H1 (cell line): ENCODE data around the gene NCOA1. TPM values are rescaled to one million over a fixed set of nuclear protein-coding genes. Genes with fewer than 3 reads are reported as not detected.

ENCODE experiments used
- CTCF ChIA-PET: fragments of 300-600 bp; sonication (Branson Sonifier 250); formaldehyde crosslinking; loops from one replicate; lab custom pipeline; 2021; ENCODE audit not compliant: partially characterized antibody; lab: Charles Lee
- POLR2A ChIA-PET: fragments of 300-600 bp; sonication (Branson Sonifier 250); formaldehyde crosslinking; loops from one replicate; lab custom pipeline; 2021; ENCODE audit warnings: inconsistent platforms; ENCODE audit not compliant: partially characterized antibody; lab: Charles Lee
- DNase-seq, 2 experiments: peaks; one replicate each; pipeline versions ENCODE4 v3.0.0 to v3.0.0-alpha.2; 2010 to 2022; ENCODE audit warnings: low spot score in 2 of 2, low read depth in 1 of 2, mixed read lengths in 1 of 2
- FAIRE-seq: peaks from 2 replicates; lab custom pipeline; 2011; peaks lifted over from hg19 to GRCh38; lab: Jason Lieb, UNC
- H2AFZ ChIP-seq: 2 replicates; pipeline ENCODE4 v1.8.1; 2012; ENCODE audit warnings: low read length, inconsistent platforms
- H2AK5ac ChIP-seq: 2 replicates; pipeline ENCODE4 v1.6.1; 2013; ENCODE audit warnings: low read depth, low read length
- H2BK120ac ChIP-seq: replicated peaks from 2 replicates; pipeline ENCODE3; 2013; ENCODE audit warnings: low read depth, low read length, inconsistent platforms
- H2BK12ac ChIP-seq: 2 replicates; pipeline ENCODE4 v1.6.1; 2013; ENCODE audit warnings: low read depth, low read length
- H2BK15ac ChIP-seq: 2 replicates; pipeline ENCODE4 v1.6.1; 2013; ENCODE audit warnings: low read length
- H2BK20ac ChIP-seq: 2 replicates; pipeline ENCODE4 v1.6.1; 2013; ENCODE audit warnings: low read length
- H2BK5ac ChIP-seq: 2 replicates; pipeline ENCODE4 v1.6.1; 2013; ENCODE audit warnings: low read depth, low read length
- H3K14ac ChIP-seq: 2 replicates; pipeline ENCODE4 v1.6.1; 2013; ENCODE audit warnings: inconsistent platforms; ENCODE audit not compliant: insufficient read length
- H3K18ac ChIP-seq: 2 replicates; pipeline ENCODE4 v1.6.1; 2013; ENCODE audit warnings: low read length; ENCODE audit errors: extremely low read depth
- H3K23ac ChIP-seq: 2 replicates; pipeline ENCODE4 v1.6.1; 2013; ENCODE audit warnings: inconsistent platforms; ENCODE audit not compliant: insufficient read length
- H3K23me2 ChIP-seq: 2 replicates; pipeline ENCODE4 v1.6.1; 2013; ENCODE audit warnings: low read depth, low read length
- H3K27ac ChIP-seq: 2 replicates; pipeline ENCODE4 v1.6.1; 2011; ENCODE audit warnings: low read depth, low read length, inconsistent platforms
- H3K27me3 ChIP-seq, 4 experiments: replicated peaks in 1 of 4; 1 replicate in 1 of 4; 2 replicates in 3 of 4; pipeline versions ENCODE4 v1.6.1 to v1.8.1; 2011 to 2013; ENCODE audit warnings: low read length in 3 of 4, mild to moderate bottlenecking in 3 of 4, inconsistent platforms in 2 of 4, mixed read lengths in 2 of 4, moderate library complexity in 1 of 4; ENCODE audit not compliant: control insufficient read depth in 3 of 4, insufficient read depth in 3 of 4; ENCODE audit errors: extremely low read depth in 1 of 4
- H3K36me3 ChIP-seq, 4 experiments: 2 replicates each; pipeline versions ENCODE4 v1.6.1 to v1.8.1; 2011 to 2013; ENCODE audit warnings: mild to moderate bottlenecking in 4 of 4, low read length in 3 of 4, moderate library complexity in 2 of 4, control low read depth in 1 of 4, inconsistent platforms in 1 of 4; ENCODE audit not compliant: insufficient read depth in 4 of 4, control insufficient read depth in 2 of 4
- H3K4ac ChIP-seq: replicated peaks from 2 replicates; pipeline ENCODE3; 2013; ENCODE audit warnings: low read length, low read depth, mixed read lengths, inconsistent platforms; ENCODE audit not compliant: insufficient read length
- H3K4me1 ChIP-seq, 4 experiments: replicated peaks in 1 of 4; 1 replicate in 1 of 4; 2 replicates in 3 of 4; pipeline versions ENCODE4 v1.6.1 to v1.8.1; 2011 to 2013; ENCODE audit warnings: low read length in 3 of 4, inconsistent platforms in 2 of 4, mixed read lengths in 1 of 4; ENCODE audit not compliant: insufficient read depth in 4 of 4, control insufficient read depth in 3 of 4
- H3K4me2 ChIP-seq, 2 experiments: 2 replicates each; pipeline versions ENCODE4 v1.6.1 to v1.8.1; 2011 to 2013; ENCODE audit warnings: low read depth in 2 of 2, low read length in 2 of 2, control low read depth in 1 of 2, inconsistent platforms in 1 of 2, mild to moderate bottlenecking in 1 of 2; ENCODE audit not compliant: insufficient read depth in 1 of 2
- H3K4me3 ChIP-seq, 4 experiments: fragments of 200-600, 300-600 bp in 1 of 4; sonication (generic), shearing (Covaris generic), sonication (Bioruptor Twin) in 1 of 4; 2 replicates each; pipeline versions ENCODE4 v1.5.1 to v1.8.1; 2011 to 2016; ENCODE audit warnings: low read length in 4 of 4, low read depth in 3 of 4, control low read depth in 2 of 4, inconsistent platforms in 2 of 4, mild to moderate bottlenecking in 2 of 4, mixed read lengths in 1 of 4, moderate library complexity in 1 of 4; ENCODE audit not compliant: insufficient read depth in 2 of 4; ENCODE audit errors: extremely low read depth in 1 of 4
- H3K56ac ChIP-seq: replicated peaks from 2 replicates; pipeline ENCODE3; 2013; ENCODE audit warnings: low read depth, mild to moderate bottlenecking, mixed read lengths, low read length, inconsistent platforms; ENCODE audit not compliant: insufficient read length
- H3K79me1 ChIP-seq: 2 replicates; pipeline ENCODE4 v1.6.1; 2013; ENCODE audit warnings: low read depth, low read length, control low read depth
- H3K79me2 ChIP-seq, 2 experiments: 2 replicates each; pipeline versions ENCODE4 v1.6.1 to v1.8.1; 2012 to 2013; ENCODE audit warnings: low read length in 2 of 2, mild to moderate bottlenecking in 2 of 2, inconsistent platforms in 1 of 2; ENCODE audit not compliant: insufficient read depth in 2 of 2, control insufficient read depth in 1 of 2
- H3K9ac ChIP-seq, 4 experiments: replicated peaks in 1 of 4; 1 replicate in 1 of 4; 2 replicates in 3 of 4; pipeline versions ENCODE4 v1.6.1 to v1.8.1; 2011 to 2013; ENCODE audit warnings: low read depth in 3 of 4, low read length in 3 of 4, control low read depth in 2 of 4, mild to moderate bottlenecking in 2 of 4, moderate library complexity in 2 of 4, inconsistent platforms in 1 of 4; ENCODE audit errors: extremely low read depth in 1 of 4
- H3K9me3 ChIP-seq, 2 experiments: 2 replicates each; pipeline versions ENCODE4 v1.6.1 to v1.8.1; 2012 to 2013; ENCODE audit warnings: mild to moderate bottlenecking in 2 of 2, moderate library complexity in 2 of 2, control low read depth in 1 of 2, inconsistent platforms in 1 of 2, low read depth in 1 of 2, low read length in 1 of 2, mixed read lengths in 1 of 2; ENCODE audit not compliant: insufficient read depth in 2 of 2
- H4K20me1 ChIP-seq, 2 experiments: replicated peaks in 1 of 2; 2 replicates each; pipeline versions ENCODE3 to v1.8.1; 2011 to 2013; ENCODE audit warnings: inconsistent platforms in 2 of 2, low read length in 2 of 2, mild to moderate bottlenecking in 1 of 2; ENCODE audit not compliant: insufficient read depth in 2 of 2, control insufficient read depth in 1 of 2
- H4K5ac ChIP-seq: 2 replicates; pipeline ENCODE4 v1.6.1; 2013; ENCODE audit warnings: low read length, low read depth, mixed read lengths, inconsistent platforms; ENCODE audit not compliant: insufficient read length
- H4K8ac ChIP-seq: 2 replicates; pipeline ENCODE4 v1.8.0; 2013; ENCODE audit warnings: mild to moderate bottlenecking, moderate library complexity, low read length, inconsistent platforms; ENCODE audit not compliant: insufficient read depth; ENCODE audit errors: extremely low read depth
- H4K91ac ChIP-seq: replicated peaks from 2 replicates; pipeline ENCODE3; 2013; ENCODE audit warnings: low read length, mixed read lengths, inconsistent platforms; ENCODE audit not compliant: insufficient read length
- CTBP2 ChIP-seq: IDR thresholded peaks from 2 replicates; pipeline ENCODE4 v1.7.0; 2011; ENCODE audit warnings: borderline replicate concordance, mild to moderate bottlenecking, moderate library complexity, mixed read lengths, low read length; ENCODE audit not compliant: insufficient read depth, insufficient read length
- E2F6 ChIP-seq: IDR thresholded peaks from 2 replicates; pipeline ENCODE4 v1.6.1; 2012; ENCODE audit warnings: inconsistent platforms
- HDAC2 ChIP-seq, 2 experiments: fragments of 300-600 bp in 1 of 2; sonication (generic) in 1 of 2; IDR thresholded peaks; 2 replicates each; pipeline ENCODE4 v1.6.1; 2011 to 2012; ENCODE audit warnings: low read depth in 2 of 2, low read length in 2 of 2, mild to moderate bottlenecking in 2 of 2, moderate library complexity in 2 of 2, borderline replicate concordance in 1 of 2, inconsistent platforms in 1 of 2
- KDM4A ChIP-seq: IDR thresholded peaks from one replicate; pipeline ENCODE4 v1.7.1; 2012; ENCODE audit warnings: low read depth, mild to moderate bottlenecking, moderate library complexity, low read length, inconsistent platforms; ENCODE audit not compliant: severe bottlenecking
- NANOG ChIP-seq: IDR thresholded peaks from 2 replicates; pipeline ENCODE4 v1.6.1; 2011; ENCODE audit warnings: low read length, low read depth, mild to moderate bottlenecking, inconsistent platforms; ENCODE audit not compliant: insufficient read depth, poor library complexity, severe bottlenecking
- SAP30 ChIP-seq: fragments of 300-600 bp; sonication (generic); IDR thresholded peaks from 2 replicates; pipeline ENCODE4 v1.7.1; 2012; ENCODE audit warnings: low read length, moderate library complexity, mild to moderate bottlenecking, inconsistent platforms; ENCODE audit not compliant: insufficient read depth, insufficient replicate concordance
- TBP ChIP-seq: IDR thresholded peaks from 2 replicates; pipeline ENCODE4 v1.6.1; 2011; ENCODE audit warnings: low read depth, low read length, improper control_type of control experiment
- WGBS, 2 experiments: shearing (Covaris generic) in 1 of 2; methylation state at CpG; one replicate each; pipeline versions ENCODE4 v1.1.6 to v1.1.7; 2013 to 2015; ENCODE audit warnings: low lambda C conversion rate in 2 of 2, mixed read lengths in 2 of 2, inconsistent platforms in 1 of 2, low coverage in 1 of 2, missing lambda C conversion rate in 1 of 2; ENCODE audit not compliant: insufficient replicate concordance in 2 of 2, insufficient coverage in 1 of 2, insufficient read length in 1 of 2; ENCODE audit errors: extremely low coverage in 1 of 2, missing lambda C conversion rate in 1 of 2; 5-methylcytosine and 5-hydroxymethylcytosine counted together
- polyA plus RNA-seq, 7 experiments: library from polyadenylated mRNA; depleted of rRNA in 3 of 7; stranded (reverse) in 5 of 7; unstranded in 2 of 7; fragments of >200 nt in 5 of 7; fragments of 200-250 nt in 2 of 7; gene quantifications; 1 replicate in 5 of 7; 2 replicates in 1 of 7; 4 replicates in 1 of 7; pipeline versions ENCODE4 v1.2.1 to v1.2.3, GENCODE V29; 2011 to 2013; ENCODE audit warnings: missing spikeins in 2 of 7, mixed read lengths in 2 of 7
- total RNA-seq: library from RNA; stranded (reverse); fragmentation: NEBNext Ultra II Directional; extraction: Animal tissue kit (Norgen Biotek cat#: 25700); gene quantifications from 2 replicates; pipeline ENCODE4 v1.2.1, GENCODE V29; 2021

The NCOA1 gene
- total and polyA plus RNA-seq, 2 of the 8 experiments (the other 6 are each of a cell fraction or from before 2014, with no cell fraction given), result 12.8 to 17.9 TPM

GRCh38 chr2:24494410-24494809 lies 3.4 kb downstream of the NCOA1 start:
- Histone ChIP-seq H4K5ac (no peak overlapping the region), H2BK15ac (no peak overlapping the region), H3K14ac (no peak overlapping the region), H4K91ac (no peak overlapping the region), H3K23ac (no peak overlapping the region), H2BK20ac (no peak overlapping the region), H3K23me2 (peaks cover 19% of the 10 kb centered on the region), H2AK5ac (peak overlapping the region; percentile 4; the same call in 1 of the 2 replicates), H2BK120ac (no peak overlapping the region), H3K4me1 (peaks cover 4 to 14% (median 9%) of the 10 kb centered on the region in 4 experiments; a peak in 6 of 7 replicates), H3K4me2 (no peak overlapping the region; a peak in 1 of 4 replicates), H3K56ac (no peak overlapping the region), H2BK5ac (no peak overlapping the region), H4K20me1 (peaks cover 0 to 5% of the 10 kb centered on the region in 2 experiments), H4K8ac (no peak overlapping the region), H3K4ac (no peak overlapping the region), H3K18ac (no peak overlapping the region), H3K9ac (no peak overlapping the region), H2AFZ (no peak overlapping the region), H3K79me2 (peaks cover 0 to 48% of the 10 kb centered on the region in 2 experiments; a peak in 2 of 4 replicates), H3K79me1 (peaks cover 6% of the 10 kb centered on the region), H3K27me3 (peaks cover 0 to 6% (median 5%) of the 10 kb centered on the region in 4 experiments; a peak in 3 of 7 replicates), H3K4me3 (no peak overlapping the region), H3K9me3 (no peaks in the 10 kb centered on the region), H3K27ac (no peak overlapping the region), H2BK12ac (no peak overlapping the region), H3K36me3 (no peaks in the 10 kb centered on the region)
- TF ChIP-seq HDAC2 (IDR thresholded peaks at IDR 0.05; ENCODE audit: borderline replicate concordance in 1 of 2, low read depth in 2 of 2, low read length in 2 of 2), result no peak
- no peak for TF ChIP-seq NANOG
- TF ChIP-seq SAP30, result no peak
- TF ChIP-seq CTBP2, result no peak
- TF ChIP-seq KDM4A, result no peak
- TF ChIP-seq E2F6, result no peak
- TF ChIP-seq TBP, result no peak
- POLR2A ChIA-PET, result interaction anchor here (0.7 kb wide), 1 partner anchor 403 kb away, joined by 3 read pairs; no protein-coding TSS in a partner anchor
- 90% methylated on average over 7 of the region's 7 CpGs; no CpG with 5 or more reads in 1 of the 2 experiments for WGBS, 2 experiments
- no peak for DNase-seq
- CTCF ChIA-PET, result no interaction called here
- no peak for FAIRE-seq
